Prostate gland (tissue), 2 donors: ENCODE data around the gene KDM1A. TPM values are rescaled to one million over a fixed set of nuclear protein-coding genes. Genes with fewer than 3 reads are reported as not detected.

Experiments used
- DNase-seq: peaks from one replicate; pipeline ENCODE4 v3.0.0-alpha.2; 2019; ENCODE audit warnings: low spot score
- H3K27ac ChIP-seq, 2 donors: fragments of 200-600 bp; sonication (generic); 2 replicates each; pipeline ENCODE4 v1.5.1; 2017 to 2019
- H3K27me3 ChIP-seq: fragments of 200-600 bp; sonication (generic); replicated peaks from 2 replicates; pipeline ENCODE4 v1.5.1; 2019; ENCODE audit not compliant: insufficient read depth
- H3K36me3 ChIP-seq, 2 donors: fragments of 200-600 bp; sonication (generic); 1 replicate in 1 of 2; 2 replicates in 1 of 2; pipeline versions ENCODE4 v1.5.1 to v1.8.1; 2017 to 2019
- H3K4me1 ChIP-seq: fragments of 200-600 bp; sonication (generic); replicated peaks from 2 replicates; pipeline ENCODE4 v1.5.1; 2019
- H3K4me3 ChIP-seq, 2 donors: fragments of 200-600 bp; sonication (generic); 2 replicates each; pipeline ENCODE4 v1.5.1; 2017 to 2019
- H3K9me3 ChIP-seq: fragments of 200-600 bp; sonication (generic); 2 replicates; pipeline ENCODE4 v1.5.1; 2017
- CTCF ChIP-seq, 4 experiments: fragments of 200-600 bp in 2 of 4; fragments of 450-650 bp in 2 of 4; sonication (generic) in 2 of 4; IDR thresholded peaks; 1 replicate in 3 of 4; 2 replicates in 1 of 4; pipeline ENCODE4 v1.5.1; 2016 to 2019; ENCODE audit warnings: antibody characterized with exemption in 4 of 4, mild to moderate bottlenecking in 2 of 4, moderate library complexity in 2 of 4
- POLR2A ChIP-seq: fragments of 450-650 bp; IDR thresholded peaks from one replicate; pipeline ENCODE4 v1.6.1; 2016; ENCODE audit warnings: antibody characterized with exemption, mild to moderate bottlenecking
- POLR2AphosphoS5 ChIP-seq: sonication (generic); formaldehyde crosslinking; IDR thresholded peaks from one replicate; pipeline ENCODE4 v1.6.1; 2017; ENCODE audit warnings: antibody characterized with exemption
- WGBS: methylation state at CpG from one replicate; pipeline ENCODE4 v1.1.5; 2018; 5-methylcytosine and 5-hydroxymethylcytosine counted together
- intact Hi-C: fragments of 100-400 bp; cut with DNase I; formaldehyde crosslinking; loops from one replicate; pipeline ENCODE4 v1.14.2; 2022
- total RNA-seq, 2 donors: library from RNA; depleted of rRNA; stranded (reverse); fragments of >200 nt; gene quantifications; one replicate each; pipeline ENCODE4 v1.1.0, GENCODE V29; 2016

KDM1A gene
- total RNA-seq, 2 donors from 2014 or later: 75.1 to 94.5 TPM

- intact Hi-C loops: loop anchor here (10.0 kb wide), 2 partner anchors 195 to 315 kb away; no protein-coding TSS in a partner anchor
- 97% methylated on average over 1 of the region's 1 CpG for WGBS
- TF ChIP-seq POLR2AphosphoS5: no peak
- TF ChIP-seq POLR2A: no peak
- TF ChIP-seq CTCF (IDR thresholded peaks at IDR 0.05): no peak
- peaks cover 5% of the 10 kb centered on the region for H3K4me1 ChIP-seq
- no peak overlapping the region for H3K27ac ChIP-seq
- no peak overlapping the region for H3K4me3 ChIP-seq
- H3K36me3 ChIP-seq: peaks cover 4 to 13% of the 10 kb centered on the region in 2 donors
- no peaks in the 10 kb centered on the region for H3K27me3 ChIP-seq
- no peaks in the 10 kb centered on the region for H3K9me3 ChIP-seq
- DNase-seq: no peak
Observed at GRCh38 chr1:23090056-23090455, 70.8 kb downstream of the KDM1A start.

GRCh38 chr1:23091545-23091944, 72.3 kb downstream of the KDM1A start:
- 89% methylated on average over 7 of the region's 7 CpGs for WGBS

GRCh38 chr1:23092447-23092846, 73.2 kb downstream of the KDM1A start:
- no peak overlapping the region for H3K4me3 ChIP-seq
- H3K9me3 ChIP-seq: no peaks in the 10 kb centered on the region
- intact Hi-C loops: loop anchor here (10.0 kb wide), 2 partner anchors 192 to 312 kb away; no protein-coding TSS in a partner anchor
- H3K4me1 ChIP-seq: no peaks in the 10 kb centered on the region
- H3K36me3 ChIP-seq: peaks cover 4 to 12% of the 10 kb centered on the region in 2 donors
- DNase-seq: no peak
- H3K27ac ChIP-seq: no peak overlapping the region
- 78% methylated on average over 12 of the region's 12 CpGs for WGBS
- TF ChIP-seq POLR2AphosphoS5 (no peak), CTCF (IDR thresholded peaks at IDR 0.05) (no peak), POLR2A (no peak)
- H3K27me3 ChIP-seq: no peaks in the 10 kb centered on the region

More at GRCh38 chr1:23091545-23091944, 72.3 kb downstream of the KDM1A start:
- Histone ChIP-seq H3K27me3 (no peaks in the 10 kb centered on the region), H3K4me1 (no peaks in the 10 kb centered on the region), H3K27ac (no peak overlapping the region), H3K9me3 (no peaks in the 10 kb centered on the region), H3K4me3 (no peak overlapping the region), H3K36me3 (peaks cover 4 to 13% of the 10 kb centered on the region in 2 donors)
- intact Hi-C loops: loop anchor here (10.0 kb wide), 2 partner anchors 193 to 313 kb away; no protein-coding TSS in a partner anchor
- DNase-seq: no peak
- TF ChIP-seq CTCF (IDR thresholded peaks at IDR 0.05): no peak
- TF ChIP-seq POLR2A: no peak
- no peak for TF ChIP-seq POLR2AphosphoS5

GRCh38 chr1:23097316-23097715, 78.0 kb downstream of the KDM1A start:
- WGBS: 88% methylated on average over 6 of the region's 6 CpGs
- Histone ChIP-seq H3K9me3 (no peaks in the 10 kb centered on the region), H3K36me3 (no peaks in the 10 kb centered on the region), H3K27ac (no peak overlapping the region), H3K4me1 (no peaks in the 10 kb centered on the region), H3K4me3 (no peak overlapping the region), H3K27me3 (no peaks in the 10 kb centered on the region)
- TF ChIP-seq POLR2AphosphoS5 (no peak), POLR2A (no peak), CTCF (IDR thresholded peaks at IDR 0.05) (no peak)
- DNase-seq: no peak
- intact Hi-C loops: loop anchor here (10.0 kb wide), 2 partner anchors 187 to 307 kb away; no protein-coding TSS in a partner anchor

GRCh38 chr1:23098463-23099170, 79.3 kb downstream of the KDM1A start:
- Histone ChIP-seq H3K9me3 (no peaks in the 10 kb centered on the region), H3K36me3 (no peaks in the 10 kb centered on the region), H3K27me3 (no peaks in the 10 kb centered on the region), H3K4me1 (no peaks in the 10 kb centered on the region), H3K4me3 (no peak overlapping the region), H3K27ac (no peak overlapping the region)
- TF ChIP-seq POLR2AphosphoS5: peak; percentile 61
- peak; percentile 73 to 96 (median 90) for TF ChIP-seq CTCF (IDR thresholded peaks at IDR 0.05)
- TF ChIP-seq POLR2A: no peak
- intact Hi-C loops: loop anchor here (2.0 to 10.0 kb wide), 3 partner anchors 86 to 306 kb away; no protein-coding TSS in a partner anchor
- 45% methylated on average over 12 of the region's 12 CpGs for WGBS
- peak; percentile 57 for DNase-seq
